ENCODE data around the gene CSF1R.
"Not testable (repeated sequence)": the region's sequence is repeated elsewhere in the genome, so short reads cannot be mapped to it uniquely, and the experiment has no call there.

Gene CSF1R

GRCh38 chr5:150103678-150104549 lies 17.6 kb upstream of the CSF1R start:
- no peak for DNase-seq

DNA sequence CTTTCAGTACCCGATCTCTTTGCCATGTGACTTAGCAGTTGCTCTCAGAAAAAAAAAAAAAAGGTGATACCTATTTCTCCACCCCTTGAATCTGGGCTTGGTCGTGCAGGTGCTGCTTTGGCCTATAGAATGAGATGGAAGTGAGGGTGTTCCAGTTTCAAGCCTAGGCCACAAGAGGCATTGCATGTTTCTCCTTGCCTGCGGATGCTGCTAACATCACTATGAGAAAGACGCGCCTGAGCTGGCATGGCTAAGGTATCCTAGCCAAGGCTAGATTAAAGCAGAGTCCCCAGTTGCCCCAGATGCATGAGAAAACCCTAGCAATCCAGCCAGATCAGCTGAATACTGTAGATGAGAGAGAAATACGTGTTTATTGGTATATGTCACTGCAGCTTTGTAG lies 14.7 kb upstream of the CSF1R start:
- DNase-seq: no peak

GRCh38 chr5:150097152-150097551 lies 10.8 kb upstream of the CSF1R start:
- DNase-seq: no peak

- no peak for DNase-seq
Measured at GRCh38 chr5:150092159-150092787, 5.9 kb upstream of the CSF1R start.

DNA sequence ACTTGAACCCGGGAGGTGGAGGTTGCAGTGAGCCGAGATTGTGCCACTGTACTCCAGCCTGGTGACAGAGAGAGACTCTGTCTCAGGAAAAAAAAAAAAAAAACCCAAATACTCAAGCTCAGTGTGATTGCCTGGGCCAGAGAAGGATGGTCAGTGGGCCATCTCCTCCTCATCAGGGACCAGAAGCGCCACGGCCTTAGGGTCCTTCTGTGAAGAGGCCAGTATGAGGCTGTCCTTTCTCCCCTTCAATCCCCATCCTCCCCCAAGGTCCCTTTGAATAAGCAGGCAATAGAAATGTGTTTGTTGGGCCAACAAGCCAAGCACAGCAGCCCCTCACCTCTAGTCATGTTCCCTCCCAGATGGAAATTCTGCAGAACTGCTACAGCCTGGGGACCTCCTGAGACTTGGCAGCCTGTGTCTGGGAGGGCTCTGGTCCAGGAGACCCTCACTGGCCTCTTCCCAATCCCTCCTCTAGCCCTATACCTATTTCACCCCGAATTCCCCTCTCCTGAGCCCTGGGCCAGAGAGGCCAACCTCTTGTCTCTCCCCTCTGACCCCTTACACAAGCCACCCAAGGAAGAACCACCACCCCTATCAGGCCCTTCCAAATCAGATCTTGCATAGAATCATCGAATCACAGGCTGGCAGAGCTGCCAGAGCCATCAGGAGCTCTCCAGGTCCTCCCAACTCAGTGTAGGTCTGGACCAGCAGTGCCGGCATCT lies 1.0 kb downstream of the CSF1R start:
- no peak for DNase-seq

DNA sequence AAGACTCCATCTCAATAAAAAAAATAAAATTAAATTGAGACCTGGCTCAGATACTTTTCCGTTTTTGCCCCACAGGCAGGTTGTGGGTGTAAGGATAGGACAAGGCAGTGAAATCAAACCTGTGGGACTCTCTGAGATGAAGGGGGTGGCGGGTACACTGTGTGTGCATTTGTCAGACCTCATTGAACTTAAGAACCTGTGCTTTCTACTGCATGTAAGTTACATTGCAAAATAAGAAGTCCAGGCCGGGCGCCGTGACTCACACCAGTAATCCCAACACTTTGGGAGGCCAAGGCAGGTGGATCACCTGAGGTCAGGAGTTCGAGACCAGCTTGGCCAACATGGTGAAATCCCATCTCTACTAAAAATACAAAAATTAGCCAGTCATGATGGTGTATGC lies 1.6 kb downstream of the CSF1R start:
- not testable (repeated sequence) for DNase-seq

- DNase-seq: no peak
Measured at GRCh38 chr5:150082889-150083288, 3.5 kb downstream of the CSF1R start.

DNA sequence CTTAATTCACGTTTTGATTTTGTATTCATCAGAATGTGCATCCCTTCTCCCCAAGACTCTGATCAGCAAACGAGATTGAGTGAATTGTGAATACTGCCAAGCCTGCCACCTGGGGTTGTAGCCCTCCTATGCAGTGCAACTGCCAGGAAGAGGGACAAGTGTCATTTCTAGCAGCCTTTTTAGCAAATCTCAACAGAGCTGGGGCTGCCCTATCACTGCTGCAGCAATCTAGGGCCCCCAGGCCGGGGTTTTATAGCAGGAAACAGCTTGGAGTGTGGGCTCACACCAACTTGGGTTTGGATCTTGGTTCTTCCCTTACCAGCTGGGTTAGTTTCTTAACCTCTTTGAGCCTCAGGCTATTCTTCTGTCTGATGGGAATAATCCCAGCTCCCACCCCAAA lies 4.0 kb downstream of the CSF1R start:
- no peak for DNase-seq

GRCh38 chr5:150081541-150082283 lies 4.6 kb downstream of the CSF1R start:
- DNase-seq: no peak

- DNase-seq: no peak
Measured at GRCh38 chr5:150080696-150081435, 5.5 kb downstream of the CSF1R start.

GRCh38 chr5:150079909-150080461 lies 6.4 kb downstream of the CSF1R start:
- DNase-seq: no peak

DNA sequence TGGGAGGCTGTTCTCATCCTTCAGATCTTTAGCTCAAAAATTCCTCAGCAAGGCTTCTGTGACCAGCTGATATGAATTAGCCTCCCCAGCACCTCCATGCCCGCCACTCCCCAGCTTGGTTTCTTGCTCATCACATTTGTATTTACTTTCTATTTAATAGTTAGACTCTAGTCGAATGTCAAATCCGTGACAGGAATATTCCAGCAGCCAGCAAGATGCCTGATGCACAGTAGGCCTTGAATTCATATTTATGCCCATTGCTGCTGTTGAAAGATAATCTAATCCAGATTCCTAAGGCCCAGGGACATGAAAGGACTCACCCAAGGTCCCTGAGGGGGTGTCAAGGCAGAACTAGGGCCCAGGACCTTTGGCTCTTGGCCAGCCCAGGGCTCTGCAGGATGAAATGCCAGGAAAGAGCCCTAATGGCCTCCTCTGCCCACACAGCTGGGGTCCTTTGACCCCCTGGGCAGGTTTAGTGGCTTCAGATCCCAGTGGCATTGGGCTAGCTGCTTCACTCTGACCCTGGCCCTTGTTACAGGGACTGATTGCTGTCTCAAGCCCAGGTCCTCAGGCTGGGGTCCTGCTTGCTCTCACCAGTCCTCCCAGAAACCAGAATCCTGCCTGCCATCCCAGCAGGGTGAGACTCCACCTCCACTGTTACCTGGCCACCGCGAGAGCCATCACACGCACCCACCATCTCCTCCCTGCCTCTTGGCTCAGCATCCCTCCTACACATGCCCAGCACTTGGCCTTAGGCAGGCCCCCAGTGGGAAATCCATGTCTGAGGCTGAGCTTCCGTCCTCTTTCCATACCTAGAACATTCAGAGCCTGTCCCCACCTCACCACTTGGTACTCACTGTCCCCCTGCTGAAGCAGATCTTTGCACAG lies 7.3 kb downstream of the CSF1R start:
- DNase-seq: no peak

DNA sequence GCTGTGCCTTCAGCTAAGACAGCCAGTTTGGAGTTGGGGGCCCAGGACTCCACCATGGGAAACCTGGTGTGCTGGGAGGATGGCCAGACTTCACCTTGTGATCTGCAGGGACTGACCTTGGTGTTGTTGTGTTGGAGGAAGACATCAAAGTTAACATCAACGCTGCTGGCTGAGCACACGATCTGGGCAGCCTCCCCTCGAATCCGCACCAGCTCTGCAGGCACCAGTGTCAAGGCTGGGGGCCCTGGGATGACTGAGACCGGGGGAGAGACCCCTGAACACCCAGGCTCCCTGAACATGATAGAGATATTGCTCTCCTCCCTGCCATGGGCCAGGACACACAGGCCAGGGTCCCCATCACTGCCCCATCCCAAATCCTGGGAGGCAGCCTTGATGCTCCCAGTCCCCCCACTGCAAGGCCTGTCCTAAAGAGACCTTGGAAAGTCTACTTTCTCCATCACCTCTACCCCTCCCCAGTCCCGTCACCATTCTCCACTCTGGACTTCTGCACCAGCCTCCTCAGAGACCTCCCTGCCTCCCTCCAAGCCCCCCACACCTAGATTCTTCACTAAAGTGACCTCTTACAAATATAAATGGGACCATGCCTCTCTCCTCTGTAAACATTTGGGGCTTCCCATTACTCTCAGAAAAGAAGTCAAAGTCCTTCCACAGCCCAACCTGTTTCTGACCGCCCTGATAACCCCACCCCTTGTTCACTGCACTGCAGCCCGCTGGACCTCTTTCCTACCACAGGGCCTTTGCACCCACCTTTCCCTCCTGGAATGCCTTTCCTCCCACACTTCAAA lies 8.2 kb downstream of the CSF1R start:
- no peak for DNase-seq

DNA sequence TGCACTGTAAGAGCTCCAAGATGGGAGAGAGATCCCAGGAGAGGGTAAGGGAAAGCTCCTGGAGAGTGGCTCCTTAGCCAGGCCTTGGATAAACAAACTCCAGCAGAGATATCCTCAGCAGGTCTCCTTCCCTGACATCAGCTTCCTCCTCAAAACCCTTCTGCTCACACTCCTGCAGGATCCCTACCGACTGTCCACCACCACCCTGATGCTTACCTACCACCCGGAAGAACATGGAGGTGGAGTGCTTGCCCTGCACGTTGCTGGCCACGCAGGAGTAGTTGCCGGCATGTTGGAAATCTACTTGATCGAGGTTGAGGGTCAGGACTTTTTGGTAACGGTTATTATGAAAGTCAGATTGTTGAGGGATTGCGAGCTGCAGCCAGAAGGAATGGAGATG lies 9.3 kb downstream of the CSF1R start:
- no peak for DNase-seq

DNA sequence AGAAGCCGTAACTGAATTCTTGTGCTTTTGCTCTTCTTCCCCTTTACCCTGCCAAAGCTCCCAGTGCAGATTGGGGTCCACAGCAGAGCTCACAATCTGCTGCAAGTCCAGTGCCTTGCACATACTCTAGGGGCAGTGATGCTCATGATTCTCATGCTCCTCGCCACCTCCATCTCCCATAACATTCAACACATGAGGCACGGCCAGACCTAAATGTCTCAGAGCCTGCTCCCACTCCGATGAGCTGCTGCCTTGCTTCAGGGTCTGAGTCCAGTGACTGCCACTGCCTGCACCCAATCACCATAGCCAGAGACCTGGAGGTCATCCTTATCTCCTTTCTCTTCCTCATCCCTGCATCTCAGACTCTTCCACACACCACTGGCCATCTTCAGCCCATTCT lies 10.5 kb downstream of the CSF1R start:
- no peak for DNase-seq

DNA sequence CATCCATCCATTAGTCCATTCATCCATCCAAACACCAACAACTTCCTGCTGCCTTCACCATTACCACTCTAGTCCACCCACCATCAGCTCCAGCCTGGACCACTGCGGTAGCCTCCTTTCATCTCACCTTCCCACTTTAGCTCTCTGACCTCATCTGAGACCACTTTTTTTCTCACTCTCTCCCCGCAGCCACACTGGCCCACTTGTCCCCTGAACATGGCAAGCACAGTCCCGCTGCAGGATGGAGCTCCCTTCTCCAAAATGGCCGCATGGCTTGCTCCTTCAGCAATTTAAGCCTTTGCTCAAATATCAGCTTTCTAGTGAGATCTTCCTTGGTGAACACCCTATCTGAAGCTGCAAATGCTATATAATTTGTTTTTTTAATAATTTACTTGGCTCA lies 11.1 kb downstream of the CSF1R start:
- no peak for DNase-seq

GRCh38 chr5:150073677-150074076 lies 12.7 kb downstream of the CSF1R start:
- DNase-seq: no peak

DNA sequence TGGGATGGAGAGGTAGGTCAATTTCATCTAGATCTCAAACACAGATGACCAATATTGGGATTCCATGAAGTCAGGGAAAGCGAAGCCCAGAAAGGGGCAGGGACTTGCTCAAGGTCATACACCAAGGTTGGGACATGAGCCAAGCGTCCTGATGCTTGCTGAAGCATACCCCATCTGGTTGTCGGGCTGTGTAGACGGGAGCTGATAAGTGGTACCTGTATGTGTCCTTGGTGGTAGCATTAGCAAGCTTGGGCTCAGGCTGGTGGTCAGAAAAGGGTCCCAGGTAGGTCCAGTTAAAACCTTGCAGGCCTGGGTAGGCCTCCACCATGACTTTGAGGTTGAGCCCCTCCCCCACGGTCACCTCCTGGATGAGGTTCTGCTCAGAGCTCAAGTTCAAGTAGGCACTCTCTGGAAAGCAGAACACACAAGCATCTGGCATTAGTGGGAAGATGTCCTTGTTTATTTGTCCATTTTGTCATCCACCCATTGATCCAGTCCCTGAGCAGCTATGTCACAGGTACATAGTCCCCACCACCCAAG lies 13.2 kb downstream of the CSF1R start:
- no peak for DNase-seq

- no peak for DNase-seq
Measured at GRCh38 chr5:150070821-150071220, 15.5 kb downstream of the CSF1R start.

All from NCI-H187 (cell line).